NCI-H1694 treated with DMSO at 0.1 percent for 48 hours (cell line): ENCODE data around the gene PLXNA2.

Experiments used
- DNase-seq: peaks from one replicate; lab custom pipeline; 2025; lab: John Stamatoyannopoulos, UW

The PLXNA2 gene

GRCh38 chr1:208240662-208241355 is 3.4 kb downstream of the PLXNA2 start:
- DNase-seq = peak; percentile 16

GRCh38 chr1:208239473-208240381 is 4.5 kb downstream of the PLXNA2 start:
- DNase-seq = no peak

DNA sequence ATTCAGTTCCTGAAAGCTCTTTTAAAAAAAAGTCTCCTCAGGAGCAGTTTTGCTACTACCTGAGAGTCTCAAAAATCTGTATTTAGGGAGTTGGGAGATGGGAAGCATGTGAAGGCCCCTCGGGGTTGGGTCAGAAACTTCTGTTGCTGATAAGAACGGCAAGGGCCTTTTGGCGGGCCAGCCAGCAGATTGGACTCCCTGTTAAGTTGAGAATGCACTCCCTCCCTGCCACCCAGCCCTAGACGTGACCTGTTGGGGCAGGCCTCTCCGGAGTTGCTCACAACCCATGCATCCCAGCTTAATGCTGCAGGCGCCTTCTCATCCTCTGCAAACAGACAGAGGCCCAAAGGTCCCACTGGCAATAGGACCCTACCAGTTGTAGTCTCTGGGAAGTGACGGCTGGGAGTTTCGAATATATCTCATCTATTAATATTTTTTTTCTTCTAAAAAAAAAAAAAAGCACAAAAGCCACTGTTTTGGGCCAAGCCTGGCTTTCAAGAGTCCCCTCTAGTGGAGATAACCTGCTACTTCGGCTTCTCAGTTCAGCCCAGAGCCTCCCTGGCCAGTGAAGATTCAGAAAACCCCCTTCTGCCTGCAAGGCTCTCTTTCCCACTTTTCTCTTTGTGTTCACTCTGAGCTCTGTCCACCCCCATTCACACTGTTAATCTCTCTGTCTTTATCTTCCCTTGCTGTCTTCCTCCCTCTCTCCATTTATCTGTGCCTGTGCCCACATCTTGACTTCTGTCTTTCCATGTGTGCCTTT is 5.3 kb downstream of the PLXNA2 start:
- DNase-seq = peak; percentile 59

- no peak for DNase-seq
Measured at GRCh38 chr1:208237241-208237640, 6.9 kb downstream of the PLXNA2 start.

DNA sequence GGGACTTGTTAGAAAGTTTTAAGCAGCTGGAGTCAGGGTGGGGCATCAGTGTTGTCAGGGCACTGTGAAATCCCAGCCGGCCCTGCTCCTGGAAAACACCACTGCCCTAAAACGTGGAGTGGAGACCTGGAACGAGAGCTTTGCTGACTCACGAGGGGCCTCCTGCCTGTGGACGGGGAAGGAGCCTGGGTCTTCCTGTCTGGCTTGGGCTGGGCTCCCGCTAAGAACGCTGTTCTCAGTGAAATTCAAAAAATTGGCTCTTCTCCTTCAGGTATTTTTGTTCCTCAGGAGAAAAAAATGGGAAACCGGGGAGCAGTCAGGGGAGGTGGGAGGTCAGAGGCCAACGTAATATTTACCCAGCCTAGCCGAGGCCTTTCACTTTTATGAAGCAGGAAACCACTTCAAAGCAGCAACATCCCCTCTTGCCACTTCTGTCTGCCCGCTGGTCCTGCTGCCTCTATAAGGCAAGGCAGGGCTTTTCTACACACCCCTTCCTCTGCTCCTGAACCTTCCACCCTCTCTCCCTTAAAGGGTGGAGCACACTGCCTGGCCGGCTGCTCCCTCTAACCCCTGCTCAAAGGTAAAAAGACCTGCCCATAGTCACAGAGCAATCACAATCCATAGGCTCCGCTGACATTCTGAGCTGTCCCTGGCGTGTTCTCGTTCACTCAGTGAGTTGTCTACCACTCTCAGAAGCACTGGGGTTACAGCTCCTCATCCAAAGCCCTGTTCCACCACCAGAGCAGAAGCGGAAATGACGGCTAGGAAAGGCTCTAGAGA is 8.0 kb downstream of the PLXNA2 start:
- DNase-seq = no peak

GRCh38 chr1:208235356-208235981 is 8.7 kb downstream of the PLXNA2 start:
- no peak for DNase-seq

DNA sequence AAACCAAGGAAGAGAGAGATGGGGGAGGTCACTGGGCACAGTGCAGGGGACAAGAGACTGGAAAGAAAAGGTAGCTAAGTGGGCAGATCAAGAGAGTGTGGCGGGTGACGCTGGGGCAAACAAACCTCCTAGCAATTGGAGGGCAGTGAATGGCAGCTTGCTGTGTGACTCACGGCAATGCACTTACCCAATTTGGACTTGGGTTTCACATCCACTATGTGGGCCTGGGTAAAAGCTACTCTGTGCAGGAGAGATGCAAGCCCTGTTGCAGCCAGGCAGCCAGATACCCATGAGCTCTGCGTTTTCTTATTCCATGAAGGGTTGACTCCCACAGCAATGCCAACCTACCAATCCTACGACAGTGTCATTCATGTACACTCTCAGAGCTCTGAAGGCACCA is 9.5 kb downstream of the PLXNA2 start:
- no peak for DNase-seq

DNA sequence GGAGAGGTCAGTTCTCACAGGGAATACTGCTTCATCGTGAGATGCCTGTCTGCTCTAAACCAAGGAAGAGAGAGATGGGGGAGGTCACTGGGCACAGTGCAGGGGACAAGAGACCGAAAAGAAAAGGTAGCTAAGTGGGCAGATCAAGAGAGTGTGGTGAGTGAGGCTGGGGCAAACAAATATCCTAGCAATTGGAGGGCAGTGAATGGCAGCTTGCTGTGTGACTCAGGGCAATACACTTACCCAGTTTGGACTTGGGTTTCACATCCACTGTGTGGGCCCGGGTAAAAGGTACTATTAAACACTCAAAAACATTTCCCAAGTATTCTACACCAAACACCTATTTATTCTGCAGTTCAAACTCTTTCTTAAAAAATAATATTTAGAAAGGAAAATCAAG is 10.2 kb downstream of the PLXNA2 start:
- DNase-seq = no peak

GRCh38 chr1:208233546-208233945 is 10.6 kb downstream of the PLXNA2 start:
- no peak for DNase-seq

DNA sequence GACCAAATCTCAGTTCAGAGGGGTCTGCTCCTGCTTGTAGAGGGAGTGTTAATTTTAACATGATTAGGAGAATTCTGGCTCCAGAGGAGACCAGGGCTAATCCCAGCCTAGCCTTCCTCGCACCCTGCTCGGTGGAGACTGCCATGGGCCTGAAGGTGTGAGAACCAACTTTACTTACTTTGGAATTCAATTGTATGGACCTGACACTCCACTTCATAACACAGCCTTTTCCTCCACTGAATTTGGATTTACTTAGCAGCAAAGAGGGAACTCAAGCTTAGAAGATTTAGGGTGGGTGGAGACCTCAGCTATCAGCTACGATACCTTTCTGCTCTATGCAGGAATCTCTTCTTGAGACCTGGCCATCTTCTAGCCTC is 11.5 kb downstream of the PLXNA2 start:
- DNase-seq = no peak

- DNase-seq = no peak
Measured at GRCh38 chr1:208231881-208232661, 12.1 kb downstream of the PLXNA2 start.

GRCh38 chr1:208230668-208231529 is 13.3 kb downstream of the PLXNA2 start:
- no peak for DNase-seq

- no peak for DNase-seq
Measured at GRCh38 chr1:208228550-208228949, 15.6 kb downstream of the PLXNA2 start.

DNA sequence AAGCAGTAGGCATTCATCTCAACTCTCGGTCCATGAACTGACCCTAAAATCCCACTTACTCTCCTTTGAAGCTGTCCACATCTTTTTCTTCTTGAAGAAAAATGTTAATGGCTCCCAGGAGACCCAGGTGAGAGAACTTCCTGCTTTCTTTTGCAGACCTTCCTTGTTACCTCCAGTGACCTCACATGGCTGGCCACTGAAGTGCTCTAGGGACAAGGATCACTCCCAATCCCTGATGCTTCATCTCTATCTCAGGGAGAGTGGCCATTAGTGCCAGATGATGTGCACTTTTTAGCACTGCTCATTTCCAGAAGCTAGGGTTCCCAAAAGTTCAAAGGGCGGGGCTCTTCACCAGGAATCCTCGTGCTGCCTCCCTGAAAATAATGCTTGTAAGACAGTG is 16.2 kb downstream of the PLXNA2 start:
- DNase-seq = no peak

DNA sequence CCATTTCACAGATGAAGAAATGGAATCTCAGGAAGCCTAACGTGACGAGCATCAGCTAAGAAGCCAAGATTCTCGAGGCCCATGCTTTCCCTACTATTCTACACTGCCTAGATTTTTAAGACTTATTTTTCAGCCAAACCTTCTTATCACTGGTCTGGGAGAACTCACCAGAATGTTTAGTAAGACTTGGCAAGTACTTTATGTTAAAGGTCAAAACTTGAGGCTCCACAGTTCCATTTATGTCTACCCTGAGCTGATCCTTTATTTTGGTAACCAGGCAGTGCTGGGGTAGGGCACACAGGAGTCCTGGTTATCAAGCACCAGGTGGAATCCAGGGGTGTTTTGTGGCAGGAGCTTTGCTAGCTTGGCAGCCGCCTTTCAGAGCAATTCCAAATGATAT is 16.8 kb downstream of the PLXNA2 start:
- DNase-seq = no peak

GRCh38 chr1:208225954-208226937 is 17.9 kb downstream of the PLXNA2 start:
- no peak for DNase-seq

DNA sequence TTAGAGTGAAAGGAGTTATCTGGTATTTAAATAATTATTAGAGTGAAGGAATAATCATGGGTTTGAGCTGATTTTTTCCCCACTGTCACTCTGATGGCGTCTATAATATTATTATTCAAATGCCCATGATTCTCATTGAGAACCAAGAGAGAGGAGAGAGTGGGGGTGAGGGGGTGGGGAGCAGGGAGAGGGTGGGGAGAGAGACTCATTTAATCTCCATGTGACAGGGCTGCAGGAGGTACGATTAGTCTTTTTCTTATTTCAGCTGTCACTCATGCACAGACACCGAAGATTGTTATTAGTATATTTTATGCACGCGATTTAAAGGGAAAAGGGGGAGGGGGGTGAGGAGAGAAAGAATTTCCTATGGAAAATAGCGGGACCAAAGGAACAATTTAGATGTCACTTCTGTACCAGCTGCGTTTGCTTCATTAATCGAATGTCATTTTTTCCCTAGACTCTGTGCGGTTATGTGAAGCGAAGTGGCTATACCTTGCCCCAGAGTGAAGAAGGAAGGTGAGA is 19.9 kb downstream of the PLXNA2 start:
- DNase-seq = no peak

GRCh38 chr1:208223136-208223535 is 21.0 kb downstream of the PLXNA2 start:
- no peak for DNase-seq
